NCI-H226 (cell line): ENCODE measurements around the gene DPP7.
"Not testable (repeated sequence)": the region's sequence is repeated elsewhere in the genome, so short reads cannot be mapped to it uniquely, and the experiment has no call there.

ENCODE experiments used
- DNase-seq: peaks from one replicate; pipeline ENCODE4 v3.0.0-alpha.2; 2015

The DPP7 gene

DNA sequence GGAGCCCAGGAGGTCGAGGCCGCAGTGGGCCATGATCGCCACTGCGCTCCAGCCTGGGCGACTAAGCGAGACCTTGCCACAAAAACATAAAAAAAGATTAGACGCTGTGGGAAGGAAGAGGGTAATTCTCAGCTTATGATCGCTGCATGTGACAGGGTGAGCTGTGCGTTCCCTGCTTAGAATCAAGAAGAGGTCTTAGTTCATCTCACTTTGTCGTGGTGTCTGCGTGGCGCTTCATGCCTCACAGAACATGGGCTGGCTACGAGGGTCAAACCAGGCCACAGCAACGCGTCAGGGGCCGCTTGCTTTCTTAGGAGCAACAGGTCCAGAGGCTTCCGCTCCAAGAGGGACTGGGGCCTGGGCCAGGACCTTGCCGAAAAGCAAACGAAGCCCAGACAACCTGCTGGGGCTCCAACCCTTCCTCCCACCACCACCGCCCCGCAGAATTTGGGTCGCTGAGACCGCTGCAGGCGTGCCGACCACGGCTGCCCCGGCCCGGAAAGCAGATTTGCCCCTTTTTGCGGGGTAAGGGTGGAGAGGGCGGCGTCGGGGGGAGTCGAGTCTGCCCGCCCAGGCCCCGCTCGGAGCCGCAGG is 14.4 kb upstream of the DPP7 start:
- no peak for DNase-seq

DNA sequence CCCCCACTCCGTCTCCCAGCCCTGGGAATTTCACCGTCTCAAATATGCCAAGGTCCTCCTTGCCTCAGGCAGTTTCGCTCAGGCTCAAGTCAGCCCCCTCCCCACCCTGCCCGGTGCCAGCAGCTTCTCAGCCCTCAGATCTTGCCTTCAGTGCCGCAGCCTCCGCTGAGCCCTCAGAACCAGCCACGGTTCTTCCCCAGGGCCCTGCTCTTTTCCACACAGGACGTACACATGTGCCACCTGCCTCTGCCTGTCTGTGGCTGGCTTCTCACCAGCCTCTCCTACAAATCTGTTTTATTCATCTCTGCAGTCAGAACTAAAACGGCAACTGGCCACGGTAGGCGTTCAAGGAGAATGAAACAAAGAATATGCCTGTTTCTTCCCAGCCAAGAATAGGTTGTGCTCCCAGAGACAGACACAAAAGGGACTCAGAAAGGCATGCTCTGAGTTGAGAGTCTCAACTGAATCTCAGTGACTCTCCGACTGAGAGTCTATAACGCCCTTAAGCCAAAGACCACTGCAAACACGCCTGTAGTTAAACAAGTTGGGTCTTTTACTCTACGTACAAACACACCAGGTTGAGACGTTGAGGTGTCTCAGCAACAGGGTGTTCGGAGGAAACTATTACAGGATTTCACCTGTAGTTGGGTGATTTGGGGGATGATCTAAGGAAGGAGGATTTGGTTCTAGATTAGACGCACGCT is 13.8 kb upstream of the DPP7 start:
- no peak for DNase-seq

DNA sequence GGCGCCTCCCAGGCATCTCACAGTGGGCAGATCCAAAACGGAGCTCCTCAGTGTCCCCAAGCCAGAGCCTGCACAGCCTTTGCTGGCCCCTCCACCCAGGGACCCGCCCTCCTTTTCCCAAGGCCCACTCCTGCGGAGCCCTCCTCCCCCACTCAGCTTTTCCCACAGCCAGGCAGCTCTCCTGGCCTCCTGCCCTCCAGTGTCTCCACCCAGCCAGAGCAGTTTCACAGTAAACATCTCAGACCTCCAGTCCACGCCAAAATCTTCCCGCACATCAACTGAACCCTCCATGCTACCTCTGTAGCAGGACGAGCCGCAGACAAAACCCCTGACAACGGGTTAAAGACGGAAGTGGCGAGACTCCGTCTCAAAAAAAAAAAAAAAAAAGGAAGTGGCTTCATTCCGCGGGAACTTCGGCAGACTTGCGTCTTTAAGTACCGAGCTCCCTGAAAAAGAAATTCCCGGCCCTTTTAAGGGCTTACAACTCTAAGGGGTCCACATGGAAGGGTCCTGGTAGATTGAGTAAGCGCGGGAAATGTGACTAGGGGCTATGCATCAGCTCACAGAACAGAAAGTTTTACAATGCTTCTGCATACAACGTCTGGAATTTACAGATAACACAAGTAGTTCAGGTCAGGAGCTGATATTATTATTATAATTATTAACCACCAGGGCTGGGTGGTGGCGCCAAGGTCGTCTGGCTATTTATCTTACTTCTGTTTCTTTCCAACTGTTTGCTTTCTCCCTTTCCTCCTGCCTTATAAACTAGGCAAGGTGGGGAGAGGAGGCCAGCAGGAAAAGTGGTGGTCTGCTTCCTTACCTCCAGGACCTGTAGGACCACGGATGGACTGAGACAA is 13.0 kb upstream of the DPP7 start:
- DNase-seq = no peak

DNA sequence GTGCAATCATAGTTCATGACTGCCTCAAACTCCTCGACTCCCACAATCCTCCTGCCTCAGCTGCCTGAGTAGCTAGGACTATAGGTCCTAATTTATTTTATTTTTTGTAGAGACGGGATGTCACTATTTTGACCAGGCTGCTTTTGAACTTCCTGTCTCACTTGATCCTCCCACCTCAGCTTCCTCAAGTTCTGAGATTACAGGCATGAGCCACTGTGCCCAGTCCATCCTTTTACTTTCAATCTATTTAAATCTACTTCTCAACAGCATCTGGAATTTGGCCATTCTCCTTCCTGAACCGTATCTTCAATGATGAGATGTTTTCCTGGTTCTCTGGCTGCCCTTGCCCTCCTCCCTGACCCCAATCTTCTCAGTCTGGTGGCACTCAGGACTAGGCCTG is 12.3 kb upstream of the DPP7 start:
- DNase-seq = no peak

- not testable (repeated sequence) for DNase-seq
These were observed 9.5 kb upstream of the DPP7 start for GRCh38 chr9:137123952-137124462.

GRCh38 chr9:137123468-137123837 is 8.9 kb upstream of the DPP7 start:
- no peak for DNase-seq

- not testable (repeated sequence) for DNase-seq
These were observed 8.4 kb upstream of the DPP7 start for GRCh38 chr9:137122796-137123467.

DNA sequence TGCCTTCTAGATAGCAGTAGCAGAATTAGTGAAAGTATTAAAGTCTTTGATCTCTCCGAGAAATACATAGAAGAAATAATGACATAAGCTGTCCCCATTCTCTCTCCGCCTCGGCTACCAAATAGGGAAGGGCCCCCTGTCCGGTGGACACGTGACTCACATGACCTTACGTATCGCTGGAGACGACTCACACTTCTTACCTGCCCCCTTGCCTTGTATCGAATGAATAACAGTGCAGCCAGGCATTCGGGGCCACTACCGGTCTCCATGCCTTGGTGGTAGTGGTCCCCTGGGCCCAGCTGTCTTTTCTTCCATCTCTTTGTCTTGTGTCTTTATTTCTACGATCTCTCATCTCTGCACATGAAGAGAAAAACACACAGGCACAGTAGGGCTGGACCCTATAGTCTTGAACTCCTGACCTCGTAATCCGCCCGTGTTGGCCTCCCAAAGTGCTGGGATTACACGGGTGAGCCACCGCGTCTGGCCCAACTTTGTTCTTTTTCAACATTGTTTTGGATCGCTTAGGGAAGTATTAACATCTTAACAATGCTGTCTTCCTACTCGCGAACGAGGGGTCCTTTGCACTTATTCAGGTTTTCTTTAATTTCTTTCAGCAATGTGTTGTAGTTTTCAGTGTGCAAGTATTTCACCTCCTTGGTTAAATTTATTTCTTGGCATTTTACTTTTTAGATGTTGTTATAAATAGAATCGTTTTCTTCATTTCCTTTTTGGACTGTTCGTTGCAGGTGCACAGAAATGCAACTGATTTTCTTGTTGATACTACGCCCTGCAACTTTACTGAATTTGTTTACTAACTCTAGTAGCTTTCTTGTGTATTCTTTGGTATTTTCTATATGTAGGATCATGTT is 7.6 kb upstream of the DPP7 start:
- not testable (repeated sequence) for DNase-seq

DNA sequence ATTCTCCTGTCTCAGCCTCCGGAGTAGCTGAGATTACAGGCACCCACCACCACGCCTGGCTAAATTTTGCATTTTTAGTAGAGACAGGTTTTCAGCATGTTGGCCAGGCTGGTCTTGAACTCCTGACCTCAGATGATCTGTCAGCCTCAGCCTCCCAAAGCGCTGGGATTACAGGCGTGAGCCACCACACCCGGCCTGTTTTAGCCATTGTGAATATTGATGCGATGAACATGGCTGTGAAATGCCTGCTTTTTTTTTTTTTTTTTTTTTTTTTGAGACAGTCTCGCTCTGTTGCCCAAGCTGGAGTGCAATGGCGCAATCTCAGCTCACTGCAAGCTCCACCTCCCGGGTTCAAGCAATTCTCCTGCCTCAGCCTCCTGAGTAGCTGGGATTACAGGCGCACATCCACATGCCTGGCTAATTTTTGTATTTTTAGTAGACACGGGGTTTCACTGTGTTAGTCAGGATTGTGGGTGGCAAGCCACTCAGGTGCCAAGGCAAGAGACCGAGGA is 3.6 kb upstream of the DPP7 start:
- DNase-seq = not testable (repeated sequence)

DNA sequence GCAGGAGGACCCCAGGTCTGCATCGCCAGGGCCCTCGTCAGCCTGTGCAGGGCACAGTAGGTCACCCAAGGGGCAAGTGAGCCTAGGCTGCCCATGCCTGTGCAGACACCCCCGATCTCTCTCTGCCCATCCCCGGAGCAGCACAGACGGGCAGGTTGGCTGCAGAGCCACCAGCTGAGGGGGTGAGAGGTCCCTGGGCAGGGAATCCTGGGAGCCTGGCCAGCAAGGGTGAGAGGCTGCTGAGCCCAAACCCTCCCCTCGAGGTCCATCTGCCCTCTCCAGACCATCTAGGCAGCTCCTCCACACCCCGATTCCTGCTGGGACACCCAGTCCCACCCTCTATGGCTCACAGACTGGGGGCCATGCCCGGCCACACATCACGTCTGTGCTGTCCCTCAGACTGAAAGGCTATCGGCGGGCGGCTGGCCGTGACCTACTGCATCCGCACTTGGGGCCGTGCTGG is 2.8 kb upstream of the DPP7 start:
- no peak for DNase-seq

GRCh38 chr9:137116728-137117127 is 2.2 kb upstream of the DPP7 start:
- no peak for DNase-seq

DNA sequence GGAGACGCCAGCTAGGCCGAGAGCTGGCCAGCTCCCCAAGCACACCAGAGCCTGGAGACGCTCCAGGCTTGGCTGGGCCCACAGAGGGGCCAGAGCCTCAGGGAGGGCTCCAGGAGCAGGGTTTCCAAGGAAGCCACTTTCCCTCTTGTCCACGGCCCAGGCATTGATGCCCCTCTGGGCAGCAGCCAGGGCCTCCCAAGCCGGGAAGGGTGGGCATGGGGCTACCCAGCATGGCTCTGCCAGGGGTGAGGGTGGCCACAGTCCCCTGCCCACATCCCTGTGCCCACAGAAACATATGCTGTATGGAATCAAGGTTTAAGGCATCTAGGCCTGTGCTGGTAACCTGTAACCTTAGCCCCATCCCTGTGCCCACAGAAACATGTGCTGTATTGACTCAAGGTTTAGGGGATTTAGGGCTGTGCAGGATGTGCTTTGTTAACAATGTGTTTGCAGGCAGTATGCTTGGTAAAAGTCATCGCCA is 1.5 kb upstream of the DPP7 start:
- DNase-seq = no peak

GRCh38 chr9:137115394-137116026 is 977 bp upstream of the DPP7 start:
- DNase-seq = no peak

GRCh38 chr9:137114220-137114612 is 317 bp downstream of the DPP7 start:
- DNase-seq = no peak

- DNase-seq = no peak
These were observed 961 bp downstream of the DPP7 start for GRCh38 chr9:137113385-137114159.

GRCh38 chr9:137112564-137113384 is 1.8 kb downstream of the DPP7 start:
- DNase-seq = no peak

GRCh38 chr9:137111788-137112563 is 2.6 kb downstream of the DPP7 start:
- DNase-seq = no peak
